ENCODE measurements around the gene IL15RA.
A peak's percentile ranks its signal among the peaks of the same experiment; 100 is the strongest.
"Not testable (repeated sequence)": the region's sequence is repeated elsewhere in the genome, so short reads cannot be mapped to it uniquely, and the experiment has no call there.

IL15RA gene

GRCh38 chr10:5948208-5948585, 29.1 kb downstream of the IL15RA start:
- no peak for DNase-seq

- DNase-seq, result no peak
Observed at GRCh38 chr10:5947471-5948207, 29.7 kb downstream of the IL15RA start.

DNA sequence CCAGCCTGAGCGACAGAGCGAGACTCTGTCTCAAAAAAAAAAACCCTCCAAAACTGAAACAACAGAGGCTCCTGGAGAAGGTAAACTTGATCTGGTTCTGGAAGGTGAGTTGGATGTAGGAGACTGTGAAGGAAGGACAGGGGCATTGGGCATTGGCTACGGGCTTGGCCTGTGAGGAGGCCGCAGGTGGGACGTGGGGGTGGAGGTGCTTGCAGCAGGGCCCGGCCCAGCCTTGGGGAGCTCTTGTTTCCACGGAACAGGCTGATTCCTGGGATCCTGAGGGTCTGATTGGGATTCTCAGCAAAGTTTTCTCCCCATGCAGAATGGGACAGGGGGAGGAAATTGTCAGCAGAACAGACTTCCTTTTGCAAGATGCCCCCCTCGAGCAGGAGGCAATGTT, 30.6 kb downstream of the IL15RA start:
- DNase-seq, result no peak

DNA sequence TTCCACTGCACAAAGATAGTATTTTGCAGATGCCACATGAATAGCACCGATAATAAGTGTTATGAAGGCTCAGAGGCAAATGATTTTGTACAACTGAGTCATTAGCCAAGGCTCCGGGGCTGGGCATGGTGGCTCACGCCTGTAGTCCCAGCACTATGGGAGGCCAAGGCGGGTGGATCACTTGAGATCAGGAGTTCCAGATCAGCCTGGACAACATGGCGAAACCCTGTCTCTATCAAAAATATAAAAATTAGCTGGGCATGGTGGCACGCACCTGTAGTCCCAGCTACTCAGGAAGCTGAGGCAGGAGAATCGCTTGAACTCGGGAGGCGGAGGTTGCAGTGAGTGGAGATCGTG, 30.9 kb downstream of the IL15RA start:
- DNase-seq, result not testable (repeated sequence)

DNA sequence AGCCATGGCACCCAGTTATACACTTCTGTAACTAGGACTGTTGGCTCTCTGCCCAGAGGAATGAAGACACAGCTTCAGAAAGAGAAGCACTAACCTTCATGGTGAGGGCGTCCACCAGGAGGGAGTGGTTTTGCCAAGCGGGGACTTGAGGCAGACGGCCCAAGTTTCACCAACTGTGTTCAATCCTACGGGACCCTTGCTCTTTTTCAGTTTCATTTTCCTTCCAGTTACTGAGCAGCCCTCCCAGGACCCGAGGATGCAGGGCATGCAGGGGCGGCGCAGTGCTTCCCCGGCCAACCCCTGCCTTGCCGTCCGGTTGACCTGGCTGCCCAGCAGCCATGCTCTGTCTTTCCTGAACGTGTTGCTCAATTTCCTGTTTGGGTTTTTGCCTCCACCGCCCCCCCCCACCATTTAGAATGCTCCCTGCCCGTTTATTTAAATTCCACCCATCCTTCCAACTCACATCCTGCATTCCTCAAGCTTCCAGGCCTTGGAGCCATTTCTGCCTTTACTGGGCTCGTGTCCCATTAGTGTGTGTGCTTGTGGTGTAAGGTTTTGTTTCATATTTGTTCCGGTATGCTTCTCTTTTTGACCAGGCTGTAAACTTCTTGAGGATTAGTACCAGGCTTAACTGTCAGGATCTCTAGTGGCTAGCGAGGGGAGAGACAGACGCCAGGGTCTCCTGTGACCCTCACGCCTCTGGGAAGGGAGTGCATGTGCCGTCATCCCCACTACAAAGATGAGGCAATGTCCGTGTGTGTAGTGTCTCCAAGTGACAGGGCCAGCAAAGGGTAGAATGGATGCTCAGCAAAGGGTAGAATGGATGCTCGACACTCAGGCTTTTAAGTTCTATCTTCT, 31.6 kb downstream of the IL15RA start:
- DNase-seq, result peak; percentile 17

DNA sequence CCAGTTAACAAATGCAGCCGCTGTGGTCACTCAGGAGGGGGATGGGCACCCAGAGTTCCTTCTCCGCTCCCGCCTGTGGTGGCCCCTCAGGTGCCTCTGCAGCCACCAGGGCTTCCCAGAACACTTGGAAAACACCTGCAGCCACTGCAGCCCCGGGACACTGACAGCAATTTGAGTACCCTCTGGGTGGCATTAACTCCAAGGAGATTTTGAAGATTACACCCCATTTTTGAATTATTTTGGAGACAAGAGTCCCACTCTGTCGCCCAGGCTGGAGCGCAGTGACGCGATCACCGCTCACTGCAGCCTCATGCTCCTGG, 32.2 kb downstream of the IL15RA start:
- DNase-seq, result no peak

DNA sequence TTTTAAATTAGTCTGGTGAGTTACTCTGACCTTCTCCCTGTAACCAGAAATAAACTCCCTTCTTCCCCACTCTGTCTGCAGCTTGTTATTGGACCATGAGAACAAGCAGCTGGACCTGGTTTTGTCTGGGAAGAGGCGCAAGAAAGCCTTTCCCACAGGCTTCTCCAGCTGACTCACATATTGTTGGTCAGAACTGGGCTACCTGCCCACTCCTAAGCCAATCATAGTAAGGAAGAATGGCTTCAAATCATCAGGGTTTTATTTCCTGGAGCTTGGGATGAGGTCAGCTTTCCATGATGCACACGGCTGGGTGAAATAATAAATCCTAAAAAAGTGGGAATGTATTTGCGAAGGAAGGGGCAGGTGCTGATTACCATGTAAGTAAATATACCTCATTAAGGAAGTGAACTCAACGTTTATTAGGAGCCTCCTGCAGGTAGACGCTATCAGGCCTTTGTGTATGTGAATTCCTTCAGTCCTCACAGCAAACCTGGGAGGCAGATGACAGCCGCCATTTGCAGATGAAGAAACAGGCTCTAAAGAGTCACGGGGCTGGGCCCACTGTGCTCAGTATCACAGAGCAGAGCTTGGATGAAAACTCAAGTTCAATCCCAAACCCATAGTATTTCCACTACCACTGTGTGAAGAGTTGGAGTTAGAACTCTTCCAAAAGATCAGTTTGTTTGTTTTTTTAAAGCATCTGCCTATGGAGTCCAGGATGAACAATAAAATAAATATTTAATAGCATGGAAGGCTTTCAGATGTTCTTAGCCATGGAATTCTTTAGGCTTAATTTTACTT, 32.8 kb downstream of the IL15RA start:
- DNase-seq, result peak; percentile 93

DNA sequence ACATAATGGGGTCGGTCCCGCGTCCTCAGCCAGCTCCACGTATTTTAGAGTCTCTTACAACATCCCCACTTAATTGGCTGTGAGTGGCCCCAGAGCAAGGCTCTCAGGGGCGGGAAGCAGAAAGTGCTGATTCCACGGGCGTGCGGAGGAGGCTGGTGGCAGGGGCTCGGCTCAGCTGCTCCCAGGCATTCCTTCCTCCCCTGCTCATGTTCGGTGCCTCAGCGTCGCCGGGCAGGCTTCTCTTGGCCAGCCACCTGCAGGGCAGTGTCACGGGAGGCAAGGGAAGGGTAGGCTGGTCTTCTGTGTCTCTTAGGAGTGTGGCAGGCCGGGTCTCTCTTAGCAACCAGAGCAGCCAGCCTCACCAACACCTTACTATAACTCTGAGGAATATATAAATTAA, 33.8 kb downstream of the IL15RA start:
- DNase-seq, result peak; percentile 72

- DNase-seq, result no peak
Observed at GRCh38 chr10:5942474-5942873, 34.9 kb downstream of the IL15RA start.

GRCh38 chr10:5942001-5942400, 35.3 kb downstream of the IL15RA start:
- DNase-seq, result no peak

DNA sequence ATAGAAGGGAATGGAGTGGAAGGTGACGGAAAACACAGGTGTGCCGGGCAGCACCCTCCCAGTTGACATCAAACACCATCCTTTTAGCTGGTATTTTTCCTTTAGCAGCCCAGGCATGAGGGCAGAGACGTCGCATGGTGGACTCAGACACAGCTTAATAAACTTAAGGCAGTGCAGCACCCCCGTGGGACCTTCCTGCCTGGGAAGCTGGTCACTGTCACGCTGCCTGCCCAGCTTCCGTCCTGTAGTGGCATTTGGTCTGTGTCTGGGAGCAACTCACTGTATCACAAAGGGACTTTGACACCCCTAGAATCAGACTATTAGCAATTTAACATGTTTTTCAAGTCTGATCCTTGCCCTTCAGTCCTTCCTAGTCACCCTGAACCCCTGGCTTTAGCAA, 35.8 kb downstream of the IL15RA start:
- DNase-seq, result no peak

- DNase-seq, result no peak
Observed at GRCh38 chr10:5940807-5941218, 36.5 kb downstream of the IL15RA start.

- no peak for DNase-seq
Observed at GRCh38 chr10:5938291-5938690, 39.1 kb downstream of the IL15RA start.

DNA sequence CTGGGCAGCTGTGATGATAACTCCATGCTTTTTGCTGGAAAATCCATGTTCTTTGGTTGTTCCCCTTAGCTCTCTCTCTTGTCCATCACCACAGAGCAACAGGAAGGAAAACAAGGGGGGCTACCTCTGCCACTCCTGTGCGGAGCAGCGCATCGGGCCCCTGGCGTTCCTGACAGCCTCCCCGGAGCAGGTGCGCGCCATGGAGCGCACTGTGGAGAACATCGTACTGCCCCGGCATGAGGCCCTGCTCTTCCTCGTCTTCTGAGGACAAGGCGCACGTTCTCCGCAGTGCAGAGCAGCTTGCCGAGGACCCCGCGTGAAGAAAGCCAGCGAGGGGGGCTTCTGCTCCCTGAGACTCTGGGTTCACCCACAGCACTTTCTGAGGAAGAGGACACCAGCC, 40.3 kb downstream of the IL15RA start:
- no peak for DNase-seq

DNA sequence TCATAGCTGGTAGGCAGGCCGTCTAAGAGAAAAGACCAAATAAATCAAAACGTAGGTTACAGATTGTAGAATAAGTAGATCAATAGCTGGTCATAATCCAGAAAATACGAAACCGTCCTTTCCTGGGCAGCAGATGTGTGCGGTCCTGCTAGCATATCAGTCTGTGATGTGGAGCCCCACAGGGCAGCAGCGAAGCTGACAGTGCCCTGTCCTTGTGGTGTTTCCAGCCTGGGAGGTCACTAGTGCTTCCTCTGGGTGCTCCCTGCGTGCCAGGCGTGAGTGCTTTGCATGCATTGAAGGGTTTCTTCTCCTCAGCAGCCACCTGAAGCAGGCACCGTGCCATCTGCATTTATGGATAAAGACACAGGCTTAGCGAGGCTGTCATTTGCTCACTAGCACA, 41.7 kb downstream of the IL15RA start:
- DNase-seq, result no peak

GRCh38 chr10:5933909-5934546, 43.3 kb downstream of the IL15RA start:
- DNase-seq, result no peak

- no peak for DNase-seq
Observed at GRCh38 chr10:5932345-5932744, 45.0 kb downstream of the IL15RA start.

- no peak for DNase-seq
Observed at GRCh38 chr10:5930272-5930671, 47.1 kb downstream of the IL15RA start.

GRCh38 chr10:5929442-5929841, 47.9 kb downstream of the IL15RA start:
- DNase-seq, result no peak

- no peak for DNase-seq
Observed at GRCh38 chr10:5927306-5927705, 50.0 kb downstream of the IL15RA start.

DNA sequence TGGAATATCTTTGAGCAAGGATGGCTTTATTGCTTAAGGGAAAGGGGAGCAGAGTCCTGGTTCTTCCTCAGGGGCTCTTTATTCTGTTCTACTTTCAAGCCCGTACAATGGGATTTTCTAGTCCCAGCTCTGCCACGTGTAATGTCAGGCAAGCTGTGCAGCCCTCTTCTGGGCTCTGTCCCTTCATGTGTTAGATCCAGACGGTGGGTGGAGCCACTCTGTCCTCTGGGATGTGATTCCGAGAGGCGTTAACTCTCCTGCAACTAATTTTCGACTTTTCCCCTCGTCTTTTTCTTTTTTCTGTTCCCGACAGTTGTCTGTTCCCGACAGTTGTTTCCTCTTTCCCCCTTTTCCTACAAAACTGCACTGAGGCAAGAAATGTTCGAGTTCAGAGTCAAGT, 52.5 kb downstream of the IL15RA start:
- DNase-seq, result no peak

GRCh38 chr10:5921746-5922145, 55.6 kb downstream of the IL15RA start:
- DNase-seq, result no peak

DNA sequence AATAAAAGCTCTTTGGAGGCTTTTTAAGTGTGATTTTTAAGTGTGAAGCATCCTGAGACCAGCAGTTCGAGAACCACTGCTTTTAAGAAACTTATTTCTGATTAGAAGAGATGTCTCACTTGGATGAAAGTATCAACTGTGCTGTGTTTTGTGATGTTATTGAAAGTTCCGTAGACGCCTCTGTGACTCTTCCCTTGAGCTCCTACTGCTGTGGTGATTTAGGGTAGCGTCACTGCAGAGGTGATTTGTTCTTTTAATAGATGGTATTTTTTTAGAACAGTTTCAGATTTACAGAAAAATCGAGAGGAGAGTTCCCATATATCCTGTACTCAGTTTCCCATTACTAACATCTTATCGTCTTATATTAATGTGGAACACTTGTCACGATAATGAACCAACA, 57.8 kb downstream of the IL15RA start:
- DNase-seq, result no peak
